Neuronal stem cell (in vitro differentiated cells): ENCODE data around the gene AOX1.

Experiments
- DNase-seq: peaks from one replicate; pipeline ENCODE4 v3.0.0-alpha.2; 2013; ENCODE audit warnings: low spot score
- H2AFZ ChIP-seq: one replicate; pipeline ENCODE4 v1.6.1; 2013; ENCODE audit warnings: mild to moderate bottlenecking, low read length, inconsistent platforms
- H2AK5ac ChIP-seq: 2 replicates; pipeline ENCODE4 v1.6.1; 2013; ENCODE audit warnings: low read depth, mild to moderate bottlenecking, inconsistent platforms, low read length, moderate library complexity, mixed read lengths
- H2BK120ac ChIP-seq: 2 replicates; pipeline ENCODE4 v1.6.1; 2013; ENCODE audit warnings: low read depth, mild to moderate bottlenecking, inconsistent platforms, low read length, moderate library complexity, mixed read lengths
- H2BK12ac ChIP-seq: one replicate; pipeline ENCODE4 v1.6.1; 2013; ENCODE audit warnings: low read length, inconsistent platforms
- H2BK15ac ChIP-seq: 2 replicates; pipeline ENCODE4 v1.6.1; 2013; ENCODE audit warnings: mild to moderate bottlenecking, low read length, inconsistent platforms, mixed read lengths
- H2BK5ac ChIP-seq: one replicate; pipeline ENCODE4 v1.6.1; 2013; ENCODE audit warnings: inconsistent platforms, mild to moderate bottlenecking, low read length, moderate library complexity
- H3K14ac ChIP-seq: one replicate; pipeline ENCODE4 v1.6.1; 2013; ENCODE audit warnings: low read length, inconsistent platforms
- H3K18ac ChIP-seq: 2 replicates; pipeline ENCODE4 v1.6.1; 2013; ENCODE audit warnings: low read length, inconsistent platforms
- H3K23ac ChIP-seq: 2 replicates; pipeline ENCODE4 v1.6.1; 2013; ENCODE audit warnings: low read depth, mild to moderate bottlenecking, mixed read lengths, low read length, inconsistent platforms; ENCODE audit not compliant: poor library complexity
- H3K27ac ChIP-seq: replicated peaks from 3 replicates; pipeline ENCODE4 v1.5.1; 2013; ENCODE audit warnings: low read length, inconsistent platforms
- H3K27me3 ChIP-seq, 3 experiments: 2 replicates each; pipeline ENCODE4 v1.6.1; 2013; ENCODE audit warnings: low read length in 3 of 3, mild to moderate bottlenecking in 2 of 3, inconsistent platforms in 1 of 3, low read depth in 1 of 3, mixed read lengths in 1 of 3, moderate library complexity in 1 of 3; ENCODE audit not compliant: control insufficient read depth in 3 of 3, insufficient read depth in 3 of 3
- H3K36me3 ChIP-seq, 2 donors: replicated peaks in 1 of 2; 2 replicates each; pipeline ENCODE4 v1.6.1; 2013; ENCODE audit warnings: low read length in 2 of 2; ENCODE audit not compliant: control insufficient read depth in 2 of 2, insufficient read depth in 2 of 2
- H3K4ac ChIP-seq: 2 replicates; pipeline ENCODE4 v1.6.1; 2013; ENCODE audit warnings: inconsistent platforms, mild to moderate bottlenecking, low read length, moderate library complexity
- H3K4me1 ChIP-seq, 2 donors: 1 replicate in 1 of 2; 2 replicates in 1 of 2; pipeline ENCODE4 v1.6.1; 2013; ENCODE audit warnings: low read length in 2 of 2, low read depth in 1 of 2; ENCODE audit not compliant: control insufficient read depth in 2 of 2, insufficient read depth in 1 of 2
- H3K4me2 ChIP-seq: one replicate; pipeline ENCODE4 v1.6.1; 2013; ENCODE audit warnings: mild to moderate bottlenecking, low read length, inconsistent platforms; ENCODE audit not compliant: insufficient read depth, poor library complexity, severe bottlenecking
- H3K4me3 ChIP-seq, 2 donors: 2 replicates each; pipeline ENCODE4 v1.5.1; 2013; ENCODE audit warnings: low read length in 2 of 2, mild to moderate bottlenecking in 2 of 2, inconsistent platforms in 1 of 2, moderate library complexity in 1 of 2
- H3K79me1 ChIP-seq: one replicate; pipeline ENCODE4 v1.6.1; 2013; ENCODE audit warnings: low read depth, mild to moderate bottlenecking, inconsistent platforms, low read length, moderate library complexity
- H3K9ac ChIP-seq: one replicate; pipeline ENCODE4 v1.6.1; 2013; ENCODE audit warnings: mild to moderate bottlenecking, low read depth, low read length, inconsistent platforms; ENCODE audit not compliant: poor library complexity
- H3K9me3 ChIP-seq, 2 donors: replicated peaks in 1 of 2; 2 replicates each; pipeline versions ENCODE3 to v1.6.1; 2013; ENCODE audit warnings: low read length in 2 of 2, mild to moderate bottlenecking in 2 of 2, inconsistent platforms in 1 of 2, low read depth in 1 of 2, mixed read lengths in 1 of 2, moderate library complexity in 1 of 2; ENCODE audit not compliant: control insufficient read depth in 2 of 2, insufficient read depth in 1 of 2
- H4K8ac ChIP-seq: one replicate; pipeline ENCODE4 v1.6.1; 2013; ENCODE audit warnings: low read depth, mild to moderate bottlenecking, inconsistent platforms, low read length, moderate library complexity
- H4K91ac ChIP-seq: one replicate; pipeline ENCODE4 v1.6.1; 2013; ENCODE audit warnings: low read length, low read depth, mild to moderate bottlenecking, inconsistent platforms; ENCODE audit not compliant: poor library complexity
- WGBS, 2 donors: extraction: QIAGEN DNeasy Blood & Tissue Kit; methylation state at CpG; one replicate each; pipeline ENCODE4 v1.1.7; 2013; ENCODE audit warnings: missing lambda C conversion rate in 2 of 2, mixed read lengths in 1 of 2; ENCODE audit not compliant: insufficient read length in 2 of 2, insufficient replicate concordance in 1 of 2; ENCODE audit errors: extremely low coverage in 2 of 2; 5-methylcytosine and 5-hydroxymethylcytosine counted together

Gene AOX1

GRCh38 chr2:200705305-200706041 is 119.7 kb downstream of the AOX1 start:
- Histone ChIP-seq H2BK12ac (no peak overlapping the region), H3K79me1 (no peaks in the 10 kb centered on the region), H3K18ac (no peak overlapping the region), H3K27ac (no peak overlapping the region), H3K9me3 (no peaks in the 10 kb centered on the region), H3K4me3 (no peak overlapping the region), H3K4me1 (peaks cover 0 to 3% of the 10 kb centered on the region in 2 donors), H3K23ac (no peak overlapping the region), H3K27me3 (peaks cover 0 to 32% (median 0%) of the 10 kb centered on the region in 3 experiments), H3K9ac (no peak overlapping the region), H3K4ac (no peak overlapping the region), H2AK5ac (no peak overlapping the region), H3K14ac (no peak overlapping the region), H3K36me3 (no peaks in the 10 kb centered on the region), H4K91ac (no peak overlapping the region), H2BK5ac (no peak overlapping the region), H4K8ac (no peak overlapping the region), H2BK120ac (no peak overlapping the region), H2AFZ (no peak overlapping the region), H3K4me2 (no peak overlapping the region), H2BK15ac (no peak overlapping the region)
- no CpG with 5 or more reads among the region's 3 CpGs for WGBS, 2 donors
- peak; percentile 17 for DNase-seq

- Histone ChIP-seq H3K4me3 (no peak overlapping the region), H2BK5ac (no peak overlapping the region), H2AFZ (no peak overlapping the region), H3K79me1 (no peaks in the 10 kb centered on the region), H3K27ac (no peak overlapping the region), H3K4me1 (peaks cover 2 to 3% of the 10 kb centered on the region in 2 donors), H3K18ac (no peak overlapping the region), H3K9ac (no peak overlapping the region), H3K36me3 (no peaks in the 10 kb centered on the region), H2BK15ac (no peak overlapping the region), H3K9me3 (no peaks in the 10 kb centered on the region), H3K23ac (no peak overlapping the region), H2BK12ac (no peak overlapping the region), H4K8ac (no peak overlapping the region), H2AK5ac (no peak overlapping the region), H2BK120ac (no peak overlapping the region), H4K91ac (no peak overlapping the region), H3K4ac (no peak overlapping the region), H3K14ac (no peak overlapping the region), H3K4me2 (no peak overlapping the region), H3K27me3 (peaks cover 0 to 15% (median 0%) of the 10 kb centered on the region in 3 experiments)
- no peak for DNase-seq
- no CpG with 5 or more reads among the region's 1 CpG for WGBS, 2 donors
Measured at GRCh38 chr2:200708943-200709342, 123.1 kb downstream of the AOX1 start.

GRCh38 chr2:200713003-200713703 is 127.3 kb downstream of the AOX1 start:
- peaks cover 0 to 2% of the 10 kb centered on the region in 2 donors for H3K4me1 ChIP-seq
- H2AK5ac ChIP-seq: no peak overlapping the region
- no peak overlapping the region for H3K14ac ChIP-seq
- H3K23ac ChIP-seq: no peak overlapping the region
- WGBS, 2 donors: no CpG with 5 or more reads among the region's 17 CpGs
- H3K27me3 ChIP-seq: peaks cover 0 to 8% (median 0%) of the 10 kb centered on the region in 3 experiments
- H4K91ac ChIP-seq: no peak overlapping the region
- no peak overlapping the region for H2BK12ac ChIP-seq
- H3K4ac ChIP-seq: no peak overlapping the region
- no peaks in the 10 kb centered on the region for H3K9me3 ChIP-seq
- H2BK120ac ChIP-seq: no peak overlapping the region
- H3K79me1 ChIP-seq: no peaks in the 10 kb centered on the region
- no peak overlapping the region for H3K27ac ChIP-seq
- DNase-seq: peak; percentile 70
- no peak overlapping the region for H2BK15ac ChIP-seq
- peak overlapping the region in 1 of 2 donors; percentile 25 for H3K4me3 ChIP-seq
- H3K36me3 ChIP-seq: no peaks in the 10 kb centered on the region
- H3K4me2 ChIP-seq: peak overlapping the region; percentile 41
- peak overlapping the region; percentile 77 for H3K18ac ChIP-seq
- H2BK5ac ChIP-seq: no peak overlapping the region
- peak overlapping the region; percentile 83 for H2AFZ ChIP-seq
- H4K8ac ChIP-seq: no peak overlapping the region
- no peak overlapping the region for H3K9ac ChIP-seq

GRCh38 chr2:200713704-200714064 is 127.9 kb downstream of the AOX1 start:
- Histone ChIP-seq H3K4me3 (no peak overlapping the region), H3K27me3 (peaks cover 0 to 5% (median 0%) of the 10 kb centered on the region in 3 experiments)

More at GRCh38 chr2:200713704-200714064, 127.9 kb downstream of the AOX1 start:
- no peak overlapping the region for H3K23ac ChIP-seq
- H2BK120ac ChIP-seq: no peak overlapping the region
- H3K14ac ChIP-seq: no peak overlapping the region
- H3K9me3 ChIP-seq: no peaks in the 10 kb centered on the region
- H4K8ac ChIP-seq: no peak overlapping the region
- no CpG with 5 or more reads among the region's 4 CpGs for WGBS, 2 donors
- no peaks in the 10 kb centered on the region for H3K79me1 ChIP-seq
- H2AFZ ChIP-seq: peak overlapping the region; percentile 83
- no peak overlapping the region for H3K9ac ChIP-seq
- H4K91ac ChIP-seq: no peak overlapping the region
- H2AK5ac ChIP-seq: no peak overlapping the region
- no peak overlapping the region for H2BK12ac ChIP-seq
- no peak for DNase-seq
- H3K18ac ChIP-seq: no peak overlapping the region
- no peaks in the 10 kb centered on the region for H3K36me3 ChIP-seq
- no peak overlapping the region for H3K4me2 ChIP-seq
- no peak overlapping the region for H2BK5ac ChIP-seq
- no peak overlapping the region for H3K4ac ChIP-seq
- no peak overlapping the region for H3K27ac ChIP-seq
- H2BK15ac ChIP-seq: no peak overlapping the region
- peaks cover 0 to 2% of the 10 kb centered on the region in 2 donors for H3K4me1 ChIP-seq
